Amniotic stem cell (primary cell): ENCODE results near the gene EGLN1.
"Not testable (repeated sequence)": the region's sequence is repeated elsewhere in the genome, so short reads cannot be mapped to it uniquely, and the experiment has no call there.

Experiments used
- DNase-seq: peaks from one replicate; lab custom pipeline; 2025; lab: John Stamatoyannopoulos, UW

Gene EGLN1

DNA sequence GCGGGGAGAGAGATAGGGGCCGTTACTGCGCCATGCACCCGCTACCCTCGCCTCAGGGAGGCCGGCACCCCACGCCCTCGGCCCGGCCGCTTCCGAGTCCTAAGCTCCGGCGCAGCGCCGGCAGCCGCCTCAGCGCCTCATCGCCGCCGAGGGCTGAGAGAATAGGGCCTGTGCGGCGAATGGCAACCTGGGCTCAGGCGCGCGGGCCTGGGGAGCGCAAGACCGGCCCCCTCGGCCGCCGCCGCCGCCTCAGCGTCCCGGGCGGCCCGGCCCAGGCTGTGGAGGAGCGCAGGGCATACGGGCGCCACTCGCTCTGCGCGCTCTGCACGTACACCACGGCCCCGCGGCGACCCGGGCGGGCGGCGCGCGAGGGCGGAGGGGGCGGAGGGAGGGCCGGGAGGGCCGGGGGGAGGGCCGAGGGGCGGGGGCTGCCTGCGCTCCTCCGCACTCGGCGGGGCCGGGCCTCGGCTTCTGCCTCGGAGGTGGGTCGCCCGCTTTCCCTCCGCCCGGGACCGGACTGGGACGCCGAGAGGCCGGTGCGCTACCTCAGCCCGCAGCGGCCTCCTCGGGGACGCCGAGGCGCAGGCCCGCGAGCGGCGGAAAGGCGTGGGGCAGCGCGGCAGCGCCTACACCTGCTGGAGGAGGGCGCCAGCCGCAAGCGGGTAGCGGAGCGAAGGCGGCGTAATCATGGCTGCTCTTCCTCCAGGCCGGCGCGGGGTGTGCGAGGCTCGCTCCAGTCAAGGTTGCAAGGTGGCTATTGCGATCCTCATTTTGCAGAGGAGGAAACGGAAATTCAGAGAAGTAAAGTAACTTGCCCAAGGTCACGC lies at the start of gene EGLN1:
Gene EGLN1, minus strand, starts transcription at position 317 of the 827 bp plus-strand sequence. CDS start 399 bp downstream, outside the sequence.
- peak; percentile 73 for DNase-seq

DNA sequence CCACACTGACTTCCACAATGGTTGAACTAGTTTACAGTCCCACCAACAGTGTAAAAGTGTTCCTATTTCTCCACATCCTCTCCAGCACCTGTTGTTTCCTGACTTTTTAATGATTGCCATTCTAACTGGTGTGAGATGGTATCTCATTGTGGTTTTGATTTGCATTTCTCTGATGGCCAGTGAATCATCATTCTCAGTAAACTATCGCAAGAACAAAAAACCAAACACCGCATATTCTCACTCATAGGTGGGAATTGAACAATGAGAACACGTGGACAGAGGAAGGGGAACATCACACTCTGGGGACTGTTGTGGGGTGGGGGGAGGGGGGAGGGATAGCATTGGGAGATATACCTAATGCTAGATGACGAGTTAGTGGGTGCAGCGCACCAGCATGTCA lies 49.4 kb upstream of the EGLN1 start:
- DNase-seq = not testable (repeated sequence)

DNA sequence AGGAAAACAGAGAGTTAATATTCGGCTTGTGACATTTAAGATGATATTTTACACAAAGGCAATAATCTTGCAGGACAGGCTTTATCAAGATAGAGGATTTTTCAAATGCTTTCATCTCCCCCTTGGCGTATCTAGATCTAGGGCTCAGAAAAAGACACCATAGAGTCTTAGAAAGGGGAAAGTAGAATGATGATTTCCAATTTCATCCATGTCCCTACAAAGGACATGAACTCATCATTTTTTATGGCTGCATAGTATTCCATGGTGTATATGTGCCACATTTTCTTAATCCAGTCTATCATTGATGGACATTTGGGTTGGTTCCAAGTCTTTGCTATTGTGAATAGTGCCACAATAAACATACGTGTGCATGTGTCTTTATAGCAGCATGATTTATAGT lies 48.9 kb upstream of the EGLN1 start:
- DNase-seq = not testable (repeated sequence)

DNA sequence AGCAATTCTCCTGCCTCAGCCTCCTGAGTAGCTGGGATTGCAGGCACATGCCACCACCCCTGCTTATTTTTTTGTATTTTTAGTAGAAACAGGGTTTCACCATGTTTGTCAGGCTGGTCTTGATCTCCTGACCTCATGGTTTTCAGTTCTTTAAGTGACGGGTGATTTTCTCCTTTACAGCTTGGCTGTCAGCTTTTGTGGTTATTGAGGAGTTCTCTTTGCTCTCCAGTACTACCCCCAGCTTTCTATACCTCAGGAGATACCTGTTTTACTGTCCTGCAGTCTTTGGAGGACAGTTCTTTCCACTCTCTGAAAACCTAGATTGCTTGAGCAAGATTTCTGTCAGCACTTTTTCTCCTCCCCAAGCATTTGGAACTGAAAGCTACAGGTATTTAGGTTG lies 45.9 kb upstream of the EGLN1 start:
- no peak for DNase-seq

DNA sequence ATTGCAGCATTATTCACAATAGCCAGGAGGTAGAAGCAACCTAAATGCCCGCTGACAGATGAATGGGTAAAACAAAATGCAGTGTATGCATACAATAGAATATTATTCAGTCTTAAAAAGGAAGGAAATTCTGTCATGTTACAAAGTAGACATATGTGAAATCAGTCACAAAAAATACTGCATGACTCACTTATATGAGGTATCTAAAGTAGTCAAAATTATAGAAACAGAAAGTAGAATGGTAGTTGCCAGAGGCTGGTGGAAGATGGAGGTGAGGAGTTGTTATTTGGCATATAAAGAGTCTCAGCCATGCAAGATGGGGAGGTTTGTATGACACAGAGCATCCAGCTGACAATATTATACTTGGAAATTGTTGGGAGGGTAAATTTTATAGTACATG lies 43.0 kb upstream of the EGLN1 start:
- DNase-seq = no peak

DNA sequence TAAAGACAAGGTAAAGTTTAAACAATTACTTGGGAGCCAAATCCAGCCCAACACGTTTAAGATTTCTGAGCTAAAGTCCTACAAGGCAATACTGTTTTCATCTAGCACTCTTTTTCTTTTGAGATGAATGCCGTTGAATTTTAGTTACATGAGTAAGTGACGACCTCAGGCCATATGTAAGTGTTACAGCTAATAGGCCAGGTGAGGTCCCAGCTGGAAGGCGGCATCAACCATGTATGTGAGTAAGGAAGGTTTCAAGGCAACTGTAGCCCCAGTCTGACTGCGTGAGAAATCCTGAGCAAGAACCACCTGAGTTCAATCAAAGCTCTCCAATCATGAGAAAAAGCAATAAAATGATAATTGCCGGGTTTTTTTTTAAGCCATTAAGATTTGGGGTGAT lies 41.5 kb upstream of the EGLN1 start:
- no peak for DNase-seq

DNA sequence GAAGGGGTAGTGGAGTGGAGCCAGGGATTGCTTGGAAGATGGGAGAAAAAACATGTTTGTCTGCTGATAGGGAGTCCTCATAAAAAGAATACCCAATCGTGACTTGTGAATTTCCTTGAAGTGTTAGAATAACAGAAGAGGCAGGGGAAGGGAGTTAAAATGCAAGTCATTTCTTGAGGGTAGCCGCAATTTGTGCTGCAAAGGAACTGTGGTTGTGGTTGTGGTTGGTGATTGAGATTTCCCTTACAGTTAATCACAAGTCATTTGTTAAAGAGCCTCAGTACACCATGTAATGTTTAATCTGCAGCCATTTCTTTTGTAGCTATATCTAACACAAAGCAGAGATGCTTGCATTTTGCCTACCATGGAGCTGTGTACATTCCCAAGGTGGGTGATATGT lies 38.5 kb upstream of the EGLN1 start:
- no peak for DNase-seq

DNA sequence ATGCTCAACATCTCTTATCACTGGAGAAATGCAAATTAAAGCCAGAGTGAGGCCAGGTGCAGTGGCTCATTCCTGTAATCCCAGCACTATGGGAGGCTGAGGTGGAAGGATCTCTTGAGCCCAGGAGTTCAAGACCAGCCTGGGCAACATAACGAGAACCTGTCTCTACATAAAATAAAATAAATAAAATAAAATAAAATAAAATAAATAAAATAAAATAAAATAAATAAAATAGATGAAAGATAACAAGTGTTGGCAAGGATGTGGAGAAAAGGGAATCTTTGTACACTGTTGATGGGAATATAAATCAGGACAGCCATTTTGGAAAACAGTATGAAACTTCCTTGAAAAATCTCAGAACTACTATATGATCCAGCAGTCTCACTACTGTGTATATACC lies 37.4 kb upstream of the EGLN1 start:
- DNase-seq = not testable (repeated sequence)

DNA sequence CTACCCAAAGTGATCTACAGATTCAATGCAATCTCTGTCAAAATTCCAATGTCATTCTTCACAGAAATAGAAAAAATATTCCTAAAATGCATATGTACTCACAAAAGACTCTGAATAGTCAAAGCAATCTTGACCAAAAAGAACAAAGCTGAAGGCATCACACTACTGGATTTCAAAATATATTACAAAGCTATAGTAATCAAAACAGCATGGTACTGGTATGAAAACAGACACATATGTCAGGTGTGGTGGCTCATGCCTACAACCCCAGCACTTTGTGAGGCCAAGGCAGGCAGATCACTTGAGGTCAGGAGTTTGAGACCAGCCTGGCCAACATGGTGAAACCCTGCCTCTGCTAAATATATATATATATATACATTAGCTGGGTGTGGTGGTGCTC lies 35.9 kb upstream of the EGLN1 start:
- not testable (repeated sequence) for DNase-seq

DNA sequence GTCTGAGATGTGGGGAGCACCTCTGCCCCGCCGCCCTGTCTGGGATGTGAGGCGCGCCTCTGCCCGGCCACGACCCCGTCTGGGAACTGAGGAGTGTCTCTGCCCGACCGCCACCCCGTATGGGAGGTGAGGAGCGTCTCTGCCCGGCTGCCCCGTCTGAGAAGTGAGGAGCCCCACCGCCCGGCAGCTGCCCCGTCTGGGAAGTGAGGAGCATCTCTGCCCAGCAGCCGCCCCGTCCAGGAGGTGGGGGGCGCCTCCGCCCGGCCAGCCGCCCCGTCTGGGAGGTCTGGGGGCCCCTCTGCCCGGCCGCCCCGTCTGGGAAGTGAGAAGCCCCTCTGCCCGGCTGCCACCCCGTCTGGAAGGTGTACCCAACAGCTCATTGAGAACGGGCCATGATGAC lies 32.0 kb upstream of the EGLN1 start:
- not testable (repeated sequence) for DNase-seq

DNA sequence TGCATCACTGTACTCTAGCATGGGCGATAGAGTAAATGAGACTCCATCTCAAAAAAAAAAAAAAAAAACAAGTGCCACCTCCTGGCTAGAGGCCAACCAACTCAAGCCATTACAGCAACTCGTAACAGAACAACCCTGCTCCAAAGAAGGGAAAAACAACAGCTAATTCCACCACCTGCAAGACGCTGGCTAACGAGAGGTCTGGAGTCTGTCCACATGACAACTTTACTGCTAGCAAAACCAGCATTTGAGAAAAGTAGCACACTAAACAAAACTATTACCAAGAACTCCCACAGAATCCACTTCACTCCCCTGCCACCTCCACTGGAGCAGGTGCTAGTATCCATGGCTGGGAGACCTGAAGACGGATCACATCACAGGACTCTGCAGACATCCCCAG lies 24.1 kb upstream of the EGLN1 start:
- DNase-seq = no peak

DNA sequence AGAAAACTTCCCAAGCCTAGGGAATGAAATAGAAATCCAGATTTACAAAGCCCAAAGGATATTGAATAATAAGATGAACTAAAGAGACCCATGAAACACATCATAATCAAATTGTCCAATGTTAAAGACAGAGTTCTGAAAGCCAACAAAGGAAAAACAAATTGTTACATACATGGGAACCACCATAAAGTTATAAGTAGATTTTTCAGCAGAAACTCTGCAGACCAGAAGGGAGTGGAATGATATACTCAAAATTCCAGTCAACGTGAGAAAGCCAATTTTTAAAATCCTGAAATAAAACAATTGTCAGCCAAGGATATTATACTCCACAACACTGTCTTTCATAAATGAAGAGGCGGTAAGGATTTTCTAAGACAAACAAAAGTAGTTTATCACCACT lies 22.0 kb upstream of the EGLN1 start:
- no peak for DNase-seq

DNA sequence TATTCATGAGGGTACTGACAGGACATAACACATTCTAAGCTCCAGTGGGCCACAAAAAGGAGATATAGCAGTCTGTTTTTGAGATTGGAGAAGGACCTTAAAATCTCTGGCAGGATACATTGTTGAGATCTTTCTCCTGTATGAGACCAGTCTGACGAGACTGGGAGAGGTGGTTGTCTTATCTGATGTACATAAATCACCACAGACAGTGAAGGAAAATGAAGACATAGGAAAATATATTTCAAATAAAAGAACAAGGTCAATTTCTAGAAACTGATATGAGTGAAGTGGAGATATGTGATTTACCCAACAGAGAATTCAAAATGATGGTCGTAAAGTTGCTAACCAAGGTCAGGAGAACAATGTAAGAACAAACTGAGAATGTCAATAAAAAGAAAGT lies 21.3 kb upstream of the EGLN1 start:
- no peak for DNase-seq

DNA sequence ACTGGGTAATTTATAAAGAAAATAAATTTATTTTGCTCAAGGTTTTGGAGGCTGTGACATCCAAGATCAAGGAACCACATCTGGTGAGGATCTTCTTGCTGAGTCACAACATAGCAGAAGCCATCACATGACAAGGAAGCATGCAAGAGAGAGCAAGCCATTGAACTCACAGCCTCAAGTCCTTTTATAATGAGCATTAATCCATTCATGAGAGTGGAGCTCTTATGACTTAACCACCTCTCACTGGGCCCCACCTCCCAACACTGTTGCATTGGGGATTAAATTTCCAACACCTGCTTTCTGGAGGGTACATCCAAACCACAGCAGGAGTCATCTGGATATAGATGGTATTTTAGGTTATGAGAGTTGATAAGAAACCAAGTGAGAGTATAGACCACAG lies 20.6 kb upstream of the EGLN1 start:
- DNase-seq = no peak

DNA sequence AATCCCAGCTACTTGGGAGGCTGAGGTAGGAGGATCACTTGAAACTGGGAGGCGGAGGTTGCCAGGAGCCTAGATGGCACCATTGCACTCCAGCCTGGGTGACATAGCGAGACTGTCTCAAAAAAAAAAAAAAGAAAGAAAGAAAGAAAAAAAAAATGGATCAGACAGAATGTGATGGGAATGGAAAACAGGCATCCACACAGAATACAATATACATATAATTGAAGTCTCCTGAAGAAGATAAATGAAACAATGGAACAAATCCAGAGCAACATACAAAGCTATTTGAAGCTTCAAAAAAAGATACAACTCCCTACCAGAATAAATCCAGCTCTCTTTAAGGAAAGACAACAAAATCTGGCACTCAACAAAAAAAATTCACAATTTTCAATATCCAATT lies 10.9 kb upstream of the EGLN1 start:
- no peak for DNase-seq

DNA sequence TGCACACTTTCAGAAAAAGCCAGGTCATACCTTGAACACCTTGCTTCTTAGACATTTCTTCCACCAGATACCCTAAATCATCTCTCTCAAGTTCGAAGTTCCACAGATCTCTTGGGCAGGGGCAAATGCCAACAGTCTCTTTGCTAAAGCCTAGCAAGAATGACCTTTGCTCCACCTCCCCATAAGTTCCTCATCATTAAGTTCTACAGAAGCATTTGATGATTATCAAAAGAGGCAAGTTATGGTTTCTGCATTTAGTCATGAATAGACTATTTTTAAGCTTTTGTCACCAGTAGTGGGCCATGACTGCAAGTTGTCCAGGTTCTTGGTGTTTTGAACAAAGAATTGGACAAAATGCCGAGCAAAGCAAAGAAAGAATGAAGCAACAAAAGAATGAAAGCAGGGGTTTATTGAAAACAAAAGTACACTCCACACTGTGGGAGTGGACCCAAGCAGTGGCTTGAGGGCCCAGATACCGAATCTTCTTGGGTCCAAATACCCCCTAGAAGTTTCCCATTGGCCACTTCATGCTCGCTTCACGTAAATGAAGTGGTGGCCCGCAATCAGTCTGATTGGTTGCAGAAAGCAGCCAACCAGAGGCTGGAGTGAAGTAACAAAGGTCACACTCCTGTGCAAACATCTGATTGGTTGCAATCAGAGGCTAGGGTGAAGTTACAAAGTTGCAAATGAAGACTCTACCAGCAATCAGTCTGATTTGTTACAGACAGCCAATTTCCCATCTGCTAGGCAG lies 9.8 kb upstream of the EGLN1 start:
- DNase-seq = no peak

DNA sequence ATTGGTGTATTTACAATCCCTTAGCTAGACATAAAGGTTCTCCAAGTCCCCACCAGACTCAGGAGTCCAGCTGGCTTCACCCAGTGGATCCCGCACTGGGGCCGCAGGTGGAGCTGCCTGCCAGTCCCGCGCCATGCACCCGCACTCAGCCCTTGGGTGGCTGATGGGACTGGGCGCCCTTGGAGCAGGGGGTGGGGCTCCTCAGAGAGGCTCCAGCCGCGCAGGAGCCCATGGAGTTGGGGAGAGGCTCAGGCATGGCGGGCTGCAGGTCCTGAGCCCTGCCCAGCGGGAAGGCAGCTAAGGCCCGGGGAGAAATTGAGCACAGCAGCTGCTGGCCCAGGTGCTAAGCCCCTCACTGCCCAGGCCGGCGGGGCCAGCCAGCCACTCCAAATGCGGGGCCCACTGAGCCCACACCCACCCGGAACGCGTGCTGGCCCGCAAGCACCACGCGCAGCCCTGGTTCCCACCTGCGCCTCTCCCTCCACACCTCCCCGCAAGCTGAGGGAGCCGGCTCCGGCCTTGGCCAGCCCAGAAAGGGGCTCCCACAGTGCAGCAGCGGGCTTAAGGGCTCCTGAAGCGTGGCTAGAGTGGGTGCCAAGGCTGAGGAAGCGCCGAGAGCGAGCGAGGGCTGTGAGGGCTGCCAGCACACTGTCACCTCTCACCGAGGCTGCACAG lies 8.7 kb upstream of the EGLN1 start:
- DNase-seq = not testable (repeated sequence)

DNA sequence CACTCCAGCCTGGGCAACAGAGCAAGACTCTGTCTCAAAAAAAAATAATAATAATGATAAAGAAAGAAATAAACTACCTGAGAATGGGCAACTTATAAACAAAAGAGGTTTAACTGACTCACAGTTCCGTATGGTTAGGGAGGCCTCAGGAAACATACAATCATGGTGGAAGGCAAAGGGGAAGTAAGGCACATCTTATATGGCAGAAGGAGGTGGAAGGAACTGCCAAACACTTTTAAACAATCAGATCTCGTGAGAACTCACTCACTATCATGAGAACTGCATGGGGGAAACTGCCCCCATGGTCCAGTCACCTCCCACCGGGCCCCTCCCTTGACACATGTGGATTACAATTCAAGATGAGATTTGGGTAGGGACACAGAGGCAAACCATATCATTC lies 6.3 kb upstream of the EGLN1 start:
- DNase-seq = no peak

DNA sequence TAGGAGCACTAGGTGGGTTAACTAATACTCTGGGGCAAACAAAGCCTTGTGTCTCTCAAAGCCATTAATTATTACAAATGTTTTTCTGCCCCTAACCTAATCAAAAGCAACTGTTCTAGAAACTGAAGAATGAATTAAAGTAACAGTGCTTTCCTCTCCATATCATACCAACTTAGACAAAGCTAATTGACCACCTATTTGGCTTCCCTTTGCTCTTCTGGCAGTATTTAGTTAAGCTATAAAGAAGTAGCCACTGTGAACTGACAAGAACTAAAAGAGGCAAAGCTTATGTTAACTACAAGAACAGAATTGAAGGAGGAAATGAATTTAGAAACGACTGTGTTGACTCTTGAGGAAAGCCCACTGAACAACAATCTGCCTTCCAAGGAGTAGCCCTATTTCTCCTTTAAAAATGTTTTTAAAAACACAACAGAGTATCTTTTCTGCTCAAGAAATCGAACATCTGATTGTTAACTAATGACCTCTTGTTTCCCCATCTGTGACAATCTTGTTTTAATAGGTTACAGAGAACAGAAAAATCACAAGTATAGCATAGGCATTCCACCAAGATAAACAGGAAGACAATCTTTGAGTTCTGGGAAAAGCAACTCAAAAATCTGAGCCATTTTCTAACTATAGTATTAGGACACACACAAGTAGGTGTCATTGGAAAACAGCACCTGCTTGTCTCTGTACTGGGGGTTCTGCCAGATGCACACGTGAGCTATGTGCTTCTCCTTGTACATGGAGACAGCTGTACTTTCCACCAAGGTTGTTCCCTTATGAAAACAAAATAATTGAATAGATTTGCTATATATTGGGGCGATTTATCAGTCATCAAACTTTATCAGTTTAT lies 3.1 kb upstream of the EGLN1 start:
- no peak for DNase-seq

DNA sequence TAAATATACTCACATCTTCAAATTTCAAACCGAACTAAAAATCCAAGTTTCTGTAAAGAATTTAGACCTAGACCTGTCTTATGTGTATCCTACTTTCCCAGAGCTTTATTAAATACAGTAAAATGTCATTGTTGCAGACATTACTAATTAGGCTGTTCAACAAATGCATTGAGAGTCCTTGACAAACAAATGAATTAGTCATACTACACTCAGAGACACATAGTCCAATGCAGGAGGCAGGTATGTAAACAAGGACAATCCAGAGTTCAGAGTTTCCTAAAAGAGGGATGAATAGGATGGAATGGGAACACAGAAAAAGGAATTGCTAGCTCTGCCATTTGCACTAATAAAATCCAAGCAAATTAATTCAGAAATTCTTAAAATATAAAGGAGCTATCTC lies 1.6 kb upstream of the EGLN1 start:
- no peak for DNase-seq

DNA sequence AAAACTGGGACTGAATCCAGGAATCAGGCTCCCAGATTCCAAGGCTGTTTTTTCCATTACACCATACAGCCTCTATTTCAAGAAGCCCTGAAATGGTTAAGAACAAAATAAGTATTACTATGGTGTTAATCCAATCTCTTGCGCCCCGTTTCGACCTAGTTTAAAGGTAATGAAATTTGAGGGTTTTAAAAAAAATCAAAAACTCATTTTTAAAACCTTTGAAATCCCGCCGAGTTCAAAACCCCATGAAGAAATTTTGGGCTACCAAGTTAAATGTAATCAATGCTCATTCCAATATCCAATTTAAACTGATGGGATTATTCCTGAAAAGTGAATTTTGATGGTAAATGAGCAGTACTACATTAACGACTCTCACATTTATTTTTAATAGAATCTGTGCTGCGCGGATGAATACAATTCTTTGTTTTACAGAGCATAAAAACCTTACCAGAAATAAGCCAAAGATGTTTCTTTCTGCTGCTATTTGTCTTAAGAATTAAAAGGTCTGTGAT lies 767 bp upstream of the EGLN1 start:
- no peak for DNase-seq

DNA sequence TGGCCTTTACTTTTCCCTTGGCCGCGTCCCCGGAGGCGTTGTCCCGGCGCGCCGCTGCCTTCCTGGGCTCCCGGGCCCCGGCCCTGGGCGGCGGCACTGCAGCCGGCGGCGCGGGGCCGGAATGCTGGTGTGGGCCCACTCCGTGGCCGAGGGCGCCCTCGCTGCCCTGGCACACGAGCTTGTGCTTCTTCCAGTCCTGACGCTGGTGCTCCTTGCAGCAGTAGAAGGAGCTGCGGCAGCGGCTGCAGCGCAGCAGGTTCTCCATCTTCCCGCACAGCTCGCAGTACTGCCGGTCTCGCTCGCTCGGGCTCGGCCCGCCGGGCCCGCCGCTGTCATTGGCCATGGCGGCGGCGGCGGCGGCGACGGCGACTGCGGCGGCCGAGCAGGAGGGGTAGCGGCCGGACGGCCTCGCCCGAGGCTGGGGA lies 529 bp downstream of the EGLN1 start:
- DNase-seq = no peak
